ENCODE measurements around the gene MME. TPM values are rescaled to one million over a fixed set of nuclear protein-coding genes. Genes with fewer than 3 reads are reported as not detected.

Gene MME
- total and polyA plus RNA-seq, 2 of the 4 experiments (the other 2 are of a cell fraction) = 11.7 to 22.8 TPM

GRCh38 chr3:155194973-155195957 is 115.1 kb downstream of the MME start:
- POLR2A ChIA-PET (ENCODE audit: unreplicated experiment) = interaction anchor here (1.0 kb wide), 1 partner anchor 10 kb away, joined by 6 read pairs; no protein-coding TSS in a partner anchor

More at GRCh38 chr3:155194973-155195957, 115.1 kb downstream of the MME start:
- intact Hi-C loops (cut with micrococcal nuclease) (no loop called here), dilution Hi-C loops (cut with HindIII; ENCODE audit: low sequenced_read_pairs, unreplicated experiment) (no loop called here), in situ Hi-C loops (cut with MboI; ENCODE audit: low sequenced_read_pairs) (no loop called here)
- H3K9me3 ChIP-seq (ENCODE audit: control insufficient read depth, insufficient read depth, low read length) = 0 out of 2 replicates have a peak, but pooled peaks cover 2% of the 10 kb centered on the region
- H3K4me1 ChIP-seq (ENCODE audit: control insufficient read depth, insufficient read depth, low read length) = no peaks in the 10 kb centered on the region
- no peak overlapping the region for H3K4ac ChIP-seq (ENCODE audit: low read depth, low read length)
- no peak overlapping the region for H2AK5ac ChIP-seq (ENCODE audit: low read depth, low read length)
- H3K56ac ChIP-seq (ENCODE audit: extremely low read depth, insufficient read depth, low read length) = no peak overlapping the region
- H4K5ac ChIP-seq (ENCODE audit: low read depth, low read length) = no peak overlapping the region
- H3K4me3 ChIP-seq (ENCODE audit: insufficient read depth, low read depth, low read length) = no peak overlapping the region
- H2AK9ac ChIP-seq (replicated peaks; ENCODE audit: low read depth, low read length, poor library complexity) = no peak overlapping the region
- no peak overlapping the region for H3K9ac ChIP-seq (ENCODE audit: low read depth, low read length)
- no peaks in the 10 kb centered on the region for H3K36me3 ChIP-seq (ENCODE audit: control insufficient read depth, insufficient read depth, low read length)
- no peak overlapping the region for H3K14ac ChIP-seq (replicated peaks; ENCODE audit: low read depth, low read length)
- no peak for DNase-seq
- H2BK5ac ChIP-seq (ENCODE audit: low read depth, low read length, poor library complexity, severe bottlenecking) = no peak overlapping the region
- H4K8ac ChIP-seq (ENCODE audit: low read depth in 2 of 2, low read length in 2 of 2) = no peak overlapping the region
- no peak overlapping the region for H4K91ac ChIP-seq (ENCODE audit: insufficient read depth, low read depth, low read length)
- no peak for ATAC-seq (ENCODE audit: low read depth)
- H2AFZ ChIP-seq (replicated peaks; ENCODE audit: low read length, poor library complexity) = no peak overlapping the region
- no peak overlapping the region for H2BK120ac ChIP-seq (ENCODE audit: low read depth, low read length)
- no peak overlapping the region for H3K23ac ChIP-seq (ENCODE audit: low read depth, low read length)
- CTCF ChIA-PET = no interaction called here
- H3K4me2 ChIP-seq (ENCODE audit: low read depth, low read length) = no peak overlapping the region
- H2BK15ac ChIP-seq (ENCODE audit: low read depth, low read length) = no peak overlapping the region
- WGBS, 2 experiments (ENCODE audit: extremely low coverage in 2 of 2, insufficient read length in 1 of 2) = no CpG with 5 or more reads among the region's 8 CpGs
- no peaks in the 10 kb centered on the region for H3K27me3 ChIP-seq (ENCODE audit: control insufficient read depth, insufficient read depth, low read length)
- H3K27ac ChIP-seq (ENCODE audit: insufficient read depth, low read length) = no peak overlapping the region
- BruUV-seq (replicated peaks) = no TSS peak
- H4K20me1 ChIP-seq (ENCODE audit: insufficient read depth, low read length) = no peaks in the 10 kb centered on the region
- no peaks in the 10 kb centered on the region for H3K9me1 ChIP-seq (ENCODE audit: insufficient read depth, low read length)
- no peaks in the 10 kb centered on the region for H3K79me1 ChIP-seq (ENCODE audit: low read depth in 1 of 2, low read length in 2 of 2)
- H2BK20ac ChIP-seq (ENCODE audit: low read depth, low read length) = no peak overlapping the region
- H3K18ac ChIP-seq (ENCODE audit: low read depth, low read length) = no peak overlapping the region
- no peak for TF ChIP-seq NFE2L2 (IDR thresholded peaks at IDR 0.05; ENCODE audit: low read depth, low read length)
- TF ChIP-seq SMC3 (IDR thresholded peaks at IDR 0.05; ENCODE audit: low read depth, low read length) = no peak
